GM21619 (cell line): ENCODE data around the gene LMAN1.

ENCODE experiments used
- ATAC-seq: cut with Tn5 transposase; IDR thresholded peaks from one replicate; pipeline ENCODE4 v1.9.1; 2021; ENCODE audit not compliant: unreplicated experiment

Gene LMAN1

GRCh38 chr18:59358712-59359575 lies at the start of gene LMAN1:
LMAN1 (minus strand) TSS chr18:59359265; CDS start chr18:59359244, 21 bp downstream.
- ATAC-seq, result peak; percentile 96

- ATAC-seq, result peak; percentile 98
Measured at GRCh38 chr18:59402432-59403090, 43.5 kb upstream of the LMAN1 start.

- no peak for ATAC-seq
Measured at GRCh38 chr18:59400407-59400806, 41.3 kb upstream of the LMAN1 start.

GRCh38 chr18:59395226-59396175 lies 36.4 kb upstream of the LMAN1 start:
- no peak for ATAC-seq

GRCh38 chr18:59393381-59393780 lies 34.3 kb upstream of the LMAN1 start:
- ATAC-seq, result no peak

- ATAC-seq, result no peak
Measured at GRCh38 chr18:59388817-59389216, 29.8 kb upstream of the LMAN1 start.

- ATAC-seq, result no peak
Measured at GRCh38 chr18:59387687-59388565, 28.9 kb upstream of the LMAN1 start.

GRCh38 chr18:59386909-59387686 lies 28.0 kb upstream of the LMAN1 start:
- ATAC-seq, result no peak

- ATAC-seq, result no peak
Measured at GRCh38 chr18:59385191-59385590, 26.1 kb upstream of the LMAN1 start.

GRCh38 chr18:59383851-59384250 lies 24.8 kb upstream of the LMAN1 start:
- no peak for ATAC-seq

GRCh38 chr18:59382383-59382782 lies 23.3 kb upstream of the LMAN1 start:
- ATAC-seq, result no peak

- ATAC-seq, result no peak
Measured at GRCh38 chr18:59381949-59382348, 22.9 kb upstream of the LMAN1 start.

GRCh38 chr18:59380706-59381105 lies 21.6 kb upstream of the LMAN1 start:
- ATAC-seq, result no peak

- ATAC-seq, result no peak
Measured at GRCh38 chr18:59379772-59380522, 20.9 kb upstream of the LMAN1 start.

GRCh38 chr18:59377613-59378337 lies 18.7 kb upstream of the LMAN1 start:
- no peak for ATAC-seq

GRCh38 chr18:59376351-59376935 lies 17.4 kb upstream of the LMAN1 start:
- ATAC-seq, result no peak

GRCh38 chr18:59374128-59374527 lies 15.1 kb upstream of the LMAN1 start:
- no peak for ATAC-seq

- ATAC-seq, result no peak
Measured at GRCh38 chr18:59372975-59373374, 13.9 kb upstream of the LMAN1 start.
